H9 (cell line): ENCODE measurements around the gene CDK5R1. TPM values are rescaled to one million over a fixed set of nuclear protein-coding genes. Genes with fewer than 3 reads are reported as not detected.

Source experiments
- DNase-seq: peaks from one replicate; pipeline ENCODE4 v3.0.0-alpha.2; 2017
- H2AFZ ChIP-seq: one replicate; pipeline ENCODE4 v1.6.1; 2013; ENCODE audit warnings: mild to moderate bottlenecking, low read length, control low read depth, moderate library complexity
- H2AK5ac ChIP-seq: 2 replicates; pipeline ENCODE4 v1.6.1; 2013; ENCODE audit warnings: low read length, control low read depth, mixed read lengths; ENCODE audit not compliant: insufficient read length
- H2BK120ac ChIP-seq: one replicate; pipeline ENCODE4 v1.6.1; 2013; ENCODE audit warnings: low read depth, mild to moderate bottlenecking, low read length, control low read depth, inconsistent platforms; ENCODE audit not compliant: poor library complexity, severe bottlenecking
- H2BK12ac ChIP-seq: 2 replicates; pipeline ENCODE4 v1.6.1; 2013; ENCODE audit warnings: low read length, control low read depth, mixed read lengths, low read depth; ENCODE audit not compliant: insufficient read length
- H2BK15ac ChIP-seq: 2 replicates; pipeline ENCODE4 v1.6.1; 2013; ENCODE audit warnings: low read depth, low read length, control low read depth
- H2BK20ac ChIP-seq: one replicate; pipeline ENCODE4 v1.6.1; 2013; ENCODE audit warnings: low read depth, mild to moderate bottlenecking, low read length, control low read depth, inconsistent platforms; ENCODE audit not compliant: poor library complexity, severe bottlenecking
- H2BK5ac ChIP-seq: 2 replicates; pipeline ENCODE4 v1.6.1; 2013; ENCODE audit warnings: low read length, control low read depth, mixed read lengths; ENCODE audit not compliant: insufficient read length
- H3K14ac ChIP-seq: 2 replicates; pipeline ENCODE4 v1.6.1; 2013; ENCODE audit warnings: low read length, control low read depth; ENCODE audit not compliant: insufficient read depth
- H3K18ac ChIP-seq: 2 replicates; pipeline ENCODE4 v1.6.1; 2013; ENCODE audit warnings: low read depth, mild to moderate bottlenecking, mixed read lengths, low read length, control low read depth; ENCODE audit not compliant: insufficient read length
- H3K23ac ChIP-seq: 2 replicates; pipeline ENCODE4 v1.6.1; 2013; ENCODE audit warnings: low read length, control low read depth, mixed read lengths, low read depth; ENCODE audit not compliant: insufficient read length
- H3K23me2 ChIP-seq: 2 replicates; pipeline ENCODE4 v1.6.1; 2013; ENCODE audit warnings: low read depth, mild to moderate bottlenecking, mixed read lengths, low read length, control low read depth; ENCODE audit not compliant: insufficient read length, poor library complexity, severe bottlenecking
- H3K27ac ChIP-seq: 2 replicates; pipeline ENCODE4 v1.5.1; 2013; ENCODE audit warnings: low read length, control low read depth, mixed read lengths, low read depth; ENCODE audit not compliant: insufficient read length
- H3K27me3 ChIP-seq: 2 replicates; pipeline ENCODE4 v1.6.1; 2013; ENCODE audit warnings: low read length, control low read depth, inconsistent platforms; ENCODE audit not compliant: insufficient read depth
- H3K4ac ChIP-seq: 2 replicates; pipeline ENCODE4 v1.6.1; 2013; ENCODE audit warnings: low read depth, mild to moderate bottlenecking, control low read depth, inconsistent platforms, low read length, moderate library complexity
- H3K4me1 ChIP-seq: 2 replicates; pipeline ENCODE4 v1.6.1; 2013; ENCODE audit warnings: low read length, control low read depth, inconsistent platforms; ENCODE audit not compliant: insufficient read depth
- H3K4me2 ChIP-seq: 2 replicates; pipeline ENCODE4 v1.6.1; 2013; ENCODE audit warnings: low read length, control low read depth, mixed read lengths; ENCODE audit not compliant: insufficient read length, insufficient read depth
- H3K56ac ChIP-seq: 2 replicates; pipeline ENCODE4 v1.6.1; 2013; ENCODE audit warnings: low read depth, mild to moderate bottlenecking, mixed read lengths, low read length, control low read depth; ENCODE audit not compliant: insufficient read length
- H3K79me1 ChIP-seq: 2 replicates; pipeline ENCODE4 v1.6.1; 2013; ENCODE audit warnings: low read depth, mild to moderate bottlenecking, moderate library complexity, low read length, control low read depth, inconsistent platforms; ENCODE audit not compliant: insufficient read depth, poor library complexity, severe bottlenecking
- H3K79me2 ChIP-seq: 2 replicates; pipeline ENCODE4 v1.6.1; 2013; ENCODE audit warnings: low read length, control low read depth, inconsistent platforms; ENCODE audit not compliant: insufficient read depth
- H3K9ac ChIP-seq: 2 replicates; pipeline ENCODE4 v1.6.1; 2013; ENCODE audit warnings: low read length, control low read depth, mixed read lengths; ENCODE audit not compliant: insufficient read length; ENCODE audit errors: extremely low read depth
- H3K9me3 ChIP-seq: one replicate; pipeline ENCODE4 v1.6.1; 2013; ENCODE audit warnings: low read depth, low read length, inconsistent platforms; ENCODE audit not compliant: control insufficient read depth
- H3T11ph ChIP-seq: one replicate; pipeline ENCODE4 v1.6.1; 2013; ENCODE audit warnings: mild to moderate bottlenecking, low read length, control low read depth, inconsistent platforms
- H4K20me1 ChIP-seq: one replicate; pipeline ENCODE4 v1.6.1; 2013; ENCODE audit not compliant: control insufficient read depth, insufficient read length, insufficient read depth
- H4K5ac ChIP-seq: 2 replicates; pipeline ENCODE4 v1.6.1; 2013; ENCODE audit warnings: low read depth, mild to moderate bottlenecking, mixed read lengths, low read length, control low read depth; ENCODE audit not compliant: insufficient read length
- H4K8ac ChIP-seq: replicated peaks from 2 replicates; pipeline ENCODE4 v1.6.1; 2013; ENCODE audit warnings: low read length, control low read depth, mixed read lengths, low read depth; ENCODE audit not compliant: insufficient read length
- H4K91ac ChIP-seq: 2 replicates; pipeline ENCODE4 v1.6.1; 2013; ENCODE audit warnings: low read depth, mild to moderate bottlenecking, moderate library complexity, mixed read lengths, low read length, control low read depth; ENCODE audit not compliant: insufficient read length
- H3K27ac Mint-ChIP-seq, 3 experiments: 2 replicates in 2 of 3; 3 replicates in 1 of 3; pipeline ENCODE4 v1.8.0; 2020 to 2021; ENCODE audit warnings: mixed read lengths in 3 of 3, mild to moderate bottlenecking in 1 of 3, moderate library complexity in 1 of 3
- H3K27me3 Mint-ChIP-seq: 2 replicates; pipeline ENCODE4 v1.8.0; 2021; ENCODE audit warnings: low read depth, mild to moderate bottlenecking, moderate library complexity, mixed read lengths
- H3K36me3 Mint-ChIP-seq, 3 experiments: 2 replicates in 2 of 3; 3 replicates in 1 of 3; pipeline ENCODE4 v1.8.0; 2020 to 2021; ENCODE audit warnings: low read depth in 3 of 3, mixed read lengths in 3 of 3; ENCODE audit not compliant: insufficient read depth in 1 of 3
- H3K4me1 Mint-ChIP-seq, 2 experiments: 2 replicates each; pipeline ENCODE4 v1.8.0; 2020; ENCODE audit warnings: mixed read lengths in 2 of 2
- H3K4me3 Mint-ChIP-seq, 2 experiments: 2 replicates in 1 of 2; 3 replicates in 1 of 2; pipeline ENCODE4 v1.8.0; 2020 to 2021; ENCODE audit warnings: mild to moderate bottlenecking in 2 of 2, mixed read lengths in 2 of 2, moderate library complexity in 1 of 2
- H3K9me3 Mint-ChIP-seq, 2 experiments: 2 replicates in 1 of 2; 3 replicates in 1 of 2; pipeline ENCODE4 v1.8.0; 2020; ENCODE audit warnings: mild to moderate bottlenecking in 2 of 2, mixed read lengths in 2 of 2, moderate library complexity in 1 of 2
- WGBS: extraction: QIAGEN DNeasy Blood & Tissue Kit; methylation state at CpG from one replicate; pipeline ENCODE4 v1.1.7; 2013; ENCODE audit warnings: missing lambda C conversion rate, low lambda C conversion rate, mixed read lengths; ENCODE audit not compliant: insufficient read length; ENCODE audit errors: extremely low coverage; 5-methylcytosine and 5-hydroxymethylcytosine counted together
- total RNA-seq: library from RNA; stranded (reverse); gene quantifications from 2 replicates; pipeline ENCODE4 v1.2.1, GENCODE V29; 2021
- TF ChIP-seq, protein P1 (sequence below): fragments of 200-600 bp; sonication (generic); conservative IDR thresholded peaks from 3 replicates; pipeline ENCODE4 v1.8.0; 2021; ENCODE audit warnings: antibody characterized with exemption, mild to moderate bottlenecking

CDK5R1 gene
- total RNA-seq, 1 experiment from 2014 or later, result 11.4 TPM

DNA sequence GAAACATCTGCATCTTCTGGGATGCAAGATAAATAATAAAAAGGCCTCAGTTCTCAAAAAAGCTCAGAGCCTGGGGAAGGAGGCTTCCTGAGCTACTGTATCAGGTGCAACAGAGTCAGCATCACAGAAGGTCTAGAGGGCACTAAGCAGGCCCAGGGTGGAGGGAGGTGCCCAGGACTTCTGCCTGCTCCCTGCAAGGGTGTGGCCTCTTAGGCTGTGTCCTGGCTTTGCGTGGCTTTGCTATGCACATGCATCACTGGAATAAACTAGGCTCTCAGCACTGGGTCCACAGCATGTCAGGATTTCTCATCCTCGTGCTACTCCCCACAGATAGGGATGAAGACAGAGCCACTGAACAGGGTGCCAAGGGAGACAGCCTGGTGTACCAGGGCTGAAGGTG is 25.5 kb downstream of the CDK5R1 start:
- no peaks in the 10 kb centered on the region for H3K79me1 ChIP-seq
- no peak overlapping the region for H2BK20ac ChIP-seq
- H3T11ph ChIP-seq, result no peak overlapping the region
- H3K23me2 ChIP-seq, result no peaks in the 10 kb centered on the region
- Mint-ChIP-seq H3K27ac (no peak overlapping the region), H3K9me3 (no peaks in the 10 kb centered on the region), H3K27me3 (no peaks in the 10 kb centered on the region), H3K36me3 (no peaks in the 10 kb centered on the region), H3K4me3 (no peak overlapping the region), H3K4me1 (peaks cover 28 to 37% of the 10 kb centered on the region in 2 experiments)
- no peak overlapping the region for H2BK12ac ChIP-seq
- no peak for DNase-seq
- H3K79me2 ChIP-seq, result no peaks in the 10 kb centered on the region
- H4K8ac ChIP-seq, result no peak overlapping the region
- H3K56ac ChIP-seq, result no peak overlapping the region
- H2AK5ac ChIP-seq, result no peak overlapping the region
- TF ChIP-seq, protein P1, sequence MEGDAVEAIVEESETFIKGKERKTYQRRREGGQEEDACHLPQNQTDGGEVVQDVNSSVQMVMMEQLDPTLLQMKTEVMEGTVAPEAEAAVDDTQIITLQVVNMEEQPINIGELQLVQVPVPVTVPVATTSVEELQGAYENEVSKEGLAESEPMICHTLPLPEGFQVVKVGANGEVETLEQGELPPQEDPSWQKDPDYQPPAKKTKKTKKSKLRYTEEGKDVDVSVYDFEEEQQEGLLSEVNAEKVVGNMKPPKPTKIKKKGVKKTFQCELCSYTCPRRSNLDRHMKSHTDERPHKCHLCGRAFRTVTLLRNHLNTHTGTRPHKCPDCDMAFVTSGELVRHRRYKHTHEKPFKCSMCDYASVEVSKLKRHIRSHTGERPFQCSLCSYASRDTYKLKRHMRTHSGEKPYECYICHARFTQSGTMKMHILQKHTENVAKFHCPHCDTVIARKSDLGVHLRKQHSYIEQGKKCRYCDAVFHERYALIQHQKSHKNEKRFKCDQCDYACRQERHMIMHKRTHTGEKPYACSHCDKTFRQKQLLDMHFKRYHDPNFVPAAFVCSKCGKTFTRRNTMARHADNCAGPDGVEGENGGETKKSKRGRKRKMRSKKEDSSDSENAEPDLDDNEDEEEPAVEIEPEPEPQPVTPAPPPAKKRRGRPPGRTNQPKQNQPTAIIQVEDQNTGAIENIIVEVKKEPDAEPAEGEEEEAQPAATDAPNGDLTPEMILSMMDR, result no peak
- no peak overlapping the region for H2AFZ ChIP-seq
- no peak overlapping the region for H3K27ac ChIP-seq
- H4K5ac ChIP-seq, result no peak overlapping the region
- no peaks in the 10 kb centered on the region for H3K9me3 ChIP-seq
- H3K18ac ChIP-seq, result no peak overlapping the region
- no peak overlapping the region for H3K4me2 ChIP-seq
- no peaks in the 10 kb centered on the region for H4K20me1 ChIP-seq
- no peak overlapping the region for H3K14ac ChIP-seq
- no peaks in the 10 kb centered on the region for H3K27me3 ChIP-seq
- H3K9ac ChIP-seq, result no peak overlapping the region
- WGBS, result no CpG with 5 or more reads among the region's 2 CpGs
- no peak overlapping the region for H2BK15ac ChIP-seq
- no peak overlapping the region for H3K4ac ChIP-seq
- H2BK5ac ChIP-seq, result no peak overlapping the region
- H3K4me1 ChIP-seq, result peaks cover 3% of the 10 kb centered on the region; the same call in 1 of the 2 replicates
- H4K91ac ChIP-seq, result no peak overlapping the region
- no peak overlapping the region for H3K23ac ChIP-seq
- H2BK120ac ChIP-seq, result no peak overlapping the region
